Measurements from ENCODE around the gene SHF. TPM values are rescaled to one million over a fixed set of nuclear protein-coding genes. Genes with fewer than 3 reads are reported as not detected.

SHF gene
- total RNA-seq, 1 donor from 2014 or later = 7.1 TPM

DNA sequence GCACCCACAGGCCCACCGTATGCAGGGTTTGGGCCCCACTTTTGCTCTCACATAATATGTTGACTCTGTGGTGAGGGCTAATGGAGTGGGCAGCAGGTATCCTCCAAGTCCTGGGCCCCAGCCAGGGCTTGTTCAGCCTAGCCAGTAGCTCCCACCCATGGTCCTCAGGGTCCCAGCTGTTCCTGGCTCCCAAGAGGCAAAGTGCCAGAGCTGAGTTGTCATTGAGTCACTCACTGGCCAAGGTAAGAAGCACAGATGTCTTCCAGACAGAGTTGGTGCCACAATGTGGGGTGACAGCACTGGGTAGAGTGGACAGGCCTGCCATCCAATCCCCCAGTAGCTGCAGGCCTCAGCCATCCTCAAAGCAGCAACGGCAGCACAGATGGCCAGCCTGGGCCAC lies 4.3 kb downstream of the SHF start:
- H3K27me3 ChIP-seq = no peaks in the 10 kb centered on the region
- H3K27ac ChIP-seq = no peak overlapping the region
- H3K9me3 ChIP-seq = no peaks in the 10 kb centered on the region
- DNase-seq = no peak
- peaks cover 21% of the 10 kb centered on the region for H3K4me1 ChIP-seq
- no peak for ATAC-seq
- H3K4me3 ChIP-seq = no peak overlapping the region
- H3K36me3 ChIP-seq = no peaks in the 10 kb centered on the region
- intact Hi-C loops (cut with DNase I) = no loop called here
- TF ChIP-seq, protein P1, sequence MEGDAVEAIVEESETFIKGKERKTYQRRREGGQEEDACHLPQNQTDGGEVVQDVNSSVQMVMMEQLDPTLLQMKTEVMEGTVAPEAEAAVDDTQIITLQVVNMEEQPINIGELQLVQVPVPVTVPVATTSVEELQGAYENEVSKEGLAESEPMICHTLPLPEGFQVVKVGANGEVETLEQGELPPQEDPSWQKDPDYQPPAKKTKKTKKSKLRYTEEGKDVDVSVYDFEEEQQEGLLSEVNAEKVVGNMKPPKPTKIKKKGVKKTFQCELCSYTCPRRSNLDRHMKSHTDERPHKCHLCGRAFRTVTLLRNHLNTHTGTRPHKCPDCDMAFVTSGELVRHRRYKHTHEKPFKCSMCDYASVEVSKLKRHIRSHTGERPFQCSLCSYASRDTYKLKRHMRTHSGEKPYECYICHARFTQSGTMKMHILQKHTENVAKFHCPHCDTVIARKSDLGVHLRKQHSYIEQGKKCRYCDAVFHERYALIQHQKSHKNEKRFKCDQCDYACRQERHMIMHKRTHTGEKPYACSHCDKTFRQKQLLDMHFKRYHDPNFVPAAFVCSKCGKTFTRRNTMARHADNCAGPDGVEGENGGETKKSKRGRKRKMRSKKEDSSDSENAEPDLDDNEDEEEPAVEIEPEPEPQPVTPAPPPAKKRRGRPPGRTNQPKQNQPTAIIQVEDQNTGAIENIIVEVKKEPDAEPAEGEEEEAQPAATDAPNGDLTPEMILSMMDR (IDR thresholded peaks at IDR 0.05) = no peak

GRCh38 chr15:45182996-45183395 lies 4.8 kb downstream of the SHF start:
- Histone ChIP-seq H3K9me3 (no peaks in the 10 kb centered on the region), H3K27me3 (no peaks in the 10 kb centered on the region), H3K36me3 (no peaks in the 10 kb centered on the region), H3K4me3 (no peak overlapping the region), H3K27ac (no peak overlapping the region), H3K4me1 (peaks cover 16% of the 10 kb centered on the region)
- TF ChIP-seq, protein P1 (IDR thresholded peaks at IDR 0.05) = no peak
- DNase-seq = no peak
- no peak for ATAC-seq
- intact Hi-C loops (cut with DNase I) = no loop called here

DNA sequence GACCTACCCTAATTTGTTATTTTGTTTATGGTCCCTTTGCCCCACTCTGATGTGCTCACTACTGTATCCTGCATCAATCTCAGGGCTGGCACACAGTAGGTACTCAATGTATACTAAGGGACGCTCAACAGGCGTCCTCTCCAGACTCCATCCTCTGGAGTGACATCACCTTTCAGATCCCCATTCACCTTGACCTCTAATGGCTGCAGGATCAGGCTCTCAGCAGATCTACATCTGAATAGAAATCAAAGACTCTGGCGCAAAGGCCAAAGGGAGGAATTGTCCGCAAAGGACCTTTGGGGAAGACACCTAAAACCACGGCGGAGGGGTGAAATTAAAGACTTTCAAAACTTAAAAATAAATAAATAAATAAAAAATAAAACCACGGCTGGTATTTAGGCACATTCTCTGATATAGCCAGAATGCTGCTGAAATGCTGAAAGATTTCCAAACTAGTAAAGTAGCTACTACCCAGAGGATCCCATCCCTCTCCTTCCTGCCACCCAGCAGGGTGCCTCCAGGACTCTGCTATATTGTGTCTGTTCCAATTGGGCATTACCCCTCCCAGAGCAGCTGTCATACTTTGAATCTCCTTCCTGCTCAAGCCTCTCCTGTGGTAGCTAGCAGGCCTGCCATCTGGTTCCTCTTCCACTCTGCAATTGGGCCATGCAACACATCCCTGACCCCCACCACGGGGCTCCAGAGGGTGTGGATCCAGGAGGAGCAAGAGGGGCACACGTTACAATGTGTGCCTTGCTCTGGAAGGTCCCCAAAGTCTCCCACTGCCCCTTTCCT lies 6.1 kb downstream of the SHF start:
- no peaks in the 10 kb centered on the region for H3K36me3 ChIP-seq
- H3K4me1 ChIP-seq = peaks cover 14% of the 10 kb centered on the region
- DNase-seq (no peak), ATAC-seq (no peak)
- H3K9me3 ChIP-seq = no peaks in the 10 kb centered on the region
- H3K27ac ChIP-seq = no peak overlapping the region
- TF ChIP-seq, protein P1 (IDR thresholded peaks at IDR 0.05) = no peak
- intact Hi-C loops (cut with DNase I) = no loop called here
- H3K4me3 ChIP-seq = no peak overlapping the region
- no peaks in the 10 kb centered on the region for H3K27me3 ChIP-seq

GRCh38 chr15:45180648-45181436 lies 6.9 kb downstream of the SHF start:
- H3K27ac ChIP-seq = no peak overlapping the region
- H3K27me3 ChIP-seq = no peaks in the 10 kb centered on the region
- DNase-seq (no peak), ATAC-seq (no peak)
- TF ChIP-seq, protein P1 (IDR thresholded peaks at IDR 0.05) = no peak
- no peaks in the 10 kb centered on the region for H3K36me3 ChIP-seq
- intact Hi-C loops (cut with DNase I) = no loop called here
- H3K4me1 ChIP-seq = peaks cover 11% of the 10 kb centered on the region
- no peaks in the 10 kb centered on the region for H3K9me3 ChIP-seq
- H3K4me3 ChIP-seq = no peak overlapping the region

- no peaks in the 10 kb centered on the region for H3K9me3 ChIP-seq
- no peak for ATAC-seq
- no peak overlapping the region for H3K27ac ChIP-seq
- no peaks in the 10 kb centered on the region for H3K27me3 ChIP-seq
- TF ChIP-seq, protein P1 (IDR thresholded peaks at IDR 0.05) = no peak
- intact Hi-C loops (cut with DNase I) = no loop called here
- H3K4me1 ChIP-seq = peaks cover 11% of the 10 kb centered on the region
- no peaks in the 10 kb centered on the region for H3K36me3 ChIP-seq
- H3K4me3 ChIP-seq = no peak overlapping the region
- DNase-seq = no peak
These were observed 7.6 kb downstream of the SHF start for GRCh38 chr15:45180201-45180600.

Measured in upper lobe of right lung (tissue), 1 donor.